Hypothalamus (tissue), 51 donors: ENCODE measurements around the gene CASP7.
"Not testable (repeated sequence)": the region's sequence is repeated elsewhere in the genome, so short reads cannot be mapped to it uniquely, and the experiment has no call there.

Experiments
- DNase-seq, 51 donors: peaks; one replicate each; lab custom pipeline; 2025; lab: John Stamatoyannopoulos, UW

Gene CASP7

DNA sequence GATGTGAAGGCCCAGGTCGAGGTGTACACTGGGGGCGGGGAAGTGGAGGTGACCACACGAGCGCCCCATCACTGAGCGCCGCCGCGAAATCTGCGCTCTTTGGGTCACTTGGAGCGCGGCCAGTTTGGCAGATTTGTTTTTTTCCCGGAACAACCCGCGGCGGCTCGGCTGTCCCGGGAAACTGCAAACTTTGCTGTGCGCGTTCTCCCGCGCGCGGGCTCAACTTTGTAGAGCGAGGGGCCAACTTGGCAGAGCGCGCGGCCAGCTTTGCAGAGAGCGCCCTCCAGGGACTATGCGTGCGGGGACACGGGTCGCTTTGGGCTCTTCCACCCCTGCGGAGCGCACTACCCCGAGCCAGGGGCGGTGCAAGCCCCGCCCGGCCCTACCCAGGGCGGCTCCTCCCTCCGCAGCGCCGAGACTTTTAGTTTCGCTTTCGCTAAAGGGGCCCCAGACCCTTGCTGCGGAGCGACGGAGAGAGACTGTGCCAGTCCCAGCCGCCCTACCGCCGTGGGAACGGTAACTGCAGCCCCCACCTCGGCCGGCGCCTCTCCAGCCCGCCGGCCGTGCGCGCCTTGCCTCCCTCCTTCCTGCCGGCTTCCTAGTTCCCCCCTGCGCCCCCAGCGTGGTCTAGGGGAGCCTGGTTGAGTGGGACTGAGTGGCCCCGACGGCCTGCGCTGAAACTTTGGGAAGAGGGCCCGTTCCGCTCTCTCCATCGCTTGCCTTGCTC lies at the start of gene CASP7:
Gene CASP7 (plus strand): TSS at position 450 of the 727 bp plus-strand sequence. CDS start 17,582 bp downstream, outside the sequence.
- DNase-seq: peak in 48 of 51 donors; percentile 12 to 81 (median 61)

- no peak for DNase-seq
Observed at GRCh38 chr10:113630929-113631533, 48.7 kb upstream of the CASP7 start.

DNA sequence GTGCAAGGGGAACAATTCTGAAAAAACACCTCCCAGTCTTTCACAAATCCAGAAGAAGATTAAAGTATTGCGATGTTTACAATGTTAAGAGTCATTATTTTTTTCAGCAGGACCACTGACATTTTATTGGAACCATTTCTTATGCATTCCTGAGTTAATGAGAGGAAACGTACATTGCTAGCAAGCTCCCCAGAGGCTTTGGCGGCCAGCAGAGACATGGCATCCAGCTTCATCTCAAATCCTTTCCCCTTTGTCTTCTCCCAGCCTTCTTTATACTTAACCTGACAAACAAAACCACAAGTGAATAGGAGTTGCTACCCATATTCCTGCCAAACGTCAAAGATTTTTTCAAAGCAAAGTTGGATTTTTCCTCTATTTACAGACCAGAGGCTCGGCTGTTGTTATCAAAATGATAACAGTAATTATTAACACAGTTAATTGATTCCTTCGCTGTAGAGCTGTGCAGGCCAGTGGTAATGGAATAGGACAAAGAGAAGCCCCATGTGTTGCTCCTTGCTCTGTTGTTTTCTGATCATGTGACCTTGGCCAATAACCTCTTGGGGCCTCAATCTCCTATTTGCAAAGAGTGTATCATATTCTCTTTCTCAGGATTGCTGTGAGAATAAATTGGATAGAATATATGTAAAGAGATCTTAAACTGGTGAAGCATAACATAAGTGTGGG lies 47.9 kb upstream of the CASP7 start:
- DNase-seq: no peak

DNA sequence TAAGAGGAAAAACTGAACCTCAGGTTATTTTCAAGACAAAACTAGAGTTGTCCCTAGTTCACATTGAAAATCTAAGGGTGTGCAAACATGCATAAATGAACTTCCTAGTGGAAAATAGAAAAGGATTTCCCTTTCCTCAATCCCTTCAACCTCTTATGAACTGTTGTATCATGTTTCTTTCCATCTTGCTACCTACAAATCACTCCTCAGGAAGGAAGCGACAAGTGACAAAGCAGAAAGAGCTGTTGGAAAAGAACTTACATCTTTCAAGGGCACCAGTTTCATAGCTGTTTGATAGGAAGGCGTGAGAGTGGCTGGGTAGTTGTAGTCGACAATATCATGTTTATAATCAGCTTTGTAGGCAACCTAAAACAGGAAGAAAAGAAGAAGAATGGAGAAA lies 39.7 kb upstream of the CASP7 start:
- DNase-seq: no peak

GRCh38 chr10:113641702-113642101 lies 38.0 kb upstream of the CASP7 start:
- DNase-seq: no peak

GRCh38 chr10:113643183-113643582 lies 36.5 kb upstream of the CASP7 start:
- no peak for DNase-seq

DNA sequence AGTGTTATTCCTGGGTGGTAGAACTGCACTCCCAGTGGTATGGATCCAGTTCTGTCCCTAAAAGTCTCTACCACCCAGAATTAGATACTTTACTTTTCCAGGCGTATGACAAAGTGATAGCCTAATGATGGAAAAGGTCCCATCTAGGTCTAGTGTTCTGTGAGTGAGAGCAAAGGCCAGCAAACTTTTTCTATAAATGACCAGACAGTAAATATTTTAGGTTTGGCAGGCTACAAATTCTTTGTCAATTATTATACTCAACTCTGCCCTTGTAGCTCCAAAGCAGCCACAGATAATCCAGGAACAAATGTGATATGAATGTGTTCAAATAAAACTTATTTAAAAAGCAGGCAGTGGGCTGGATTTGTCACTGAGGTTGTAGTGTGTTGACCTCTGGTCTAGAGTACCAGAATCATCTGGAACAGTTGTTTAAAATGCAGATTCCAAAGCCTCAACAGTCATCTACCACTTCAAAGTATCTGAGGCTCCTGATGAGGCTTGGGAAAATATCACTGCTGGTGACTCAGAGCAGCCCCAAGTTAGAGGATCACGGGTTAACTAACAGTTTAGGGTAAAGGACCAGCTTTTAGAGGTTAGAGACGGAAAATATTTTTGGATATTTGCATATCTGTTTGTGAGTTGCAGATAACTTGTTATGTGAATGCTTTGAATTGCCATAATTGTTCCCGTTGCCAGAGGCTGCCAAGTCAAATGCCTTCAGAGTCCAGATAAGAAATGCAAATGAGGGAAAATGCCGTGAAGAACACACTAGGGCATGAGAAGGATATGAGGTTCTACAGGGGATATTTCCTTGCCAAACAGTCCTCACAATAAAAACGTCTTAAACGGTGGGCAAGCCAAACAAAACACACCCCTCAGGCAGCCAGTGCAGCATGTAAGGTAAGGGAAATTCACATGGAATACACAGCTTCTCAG lies 35.3 kb upstream of the CASP7 start:
- DNase-seq: no peak

GRCh38 chr10:113646336-113647201 lies 33.1 kb upstream of the CASP7 start:
- DNase-seq: peak in 23 of 51 donors; percentile 2 to 62 (median 31)

- DNase-seq: no peak
Observed at GRCh38 chr10:113647812-113648211, 31.9 kb upstream of the CASP7 start.

- no peak for DNase-seq
Observed at GRCh38 chr10:113648478-113648877, 31.2 kb upstream of the CASP7 start.

- no peak for DNase-seq
Observed at GRCh38 chr10:113650172-113650571, 29.5 kb upstream of the CASP7 start.

DNA sequence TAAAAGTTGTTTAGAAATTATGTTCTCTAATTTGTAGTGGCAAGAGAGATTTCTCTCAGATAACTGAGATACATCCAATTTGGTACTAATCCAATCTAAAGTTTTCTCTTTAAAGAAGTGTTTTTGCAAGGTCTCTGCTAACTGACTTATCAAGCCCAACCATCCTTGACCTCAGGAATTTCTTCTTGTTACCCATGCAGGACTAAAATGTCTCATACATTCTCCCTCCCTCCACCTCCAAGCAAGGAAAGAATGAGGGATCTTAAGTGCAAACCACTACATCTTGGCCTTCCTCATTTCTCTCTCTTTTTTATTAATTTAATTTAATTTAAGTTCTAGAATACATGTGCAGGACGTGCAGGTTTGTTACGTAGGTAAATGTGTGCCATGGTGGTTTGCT lies 28.7 kb upstream of the CASP7 start:
- DNase-seq: no peak

- no peak for DNase-seq
Observed at GRCh38 chr10:113651898-113652297, 27.8 kb upstream of the CASP7 start.

- not testable (repeated sequence) for DNase-seq
Observed at GRCh38 chr10:113652456-113652855, 27.3 kb upstream of the CASP7 start.

- no peak for DNase-seq
Observed at GRCh38 chr10:113656896-113657295, 22.8 kb upstream of the CASP7 start.

DNA sequence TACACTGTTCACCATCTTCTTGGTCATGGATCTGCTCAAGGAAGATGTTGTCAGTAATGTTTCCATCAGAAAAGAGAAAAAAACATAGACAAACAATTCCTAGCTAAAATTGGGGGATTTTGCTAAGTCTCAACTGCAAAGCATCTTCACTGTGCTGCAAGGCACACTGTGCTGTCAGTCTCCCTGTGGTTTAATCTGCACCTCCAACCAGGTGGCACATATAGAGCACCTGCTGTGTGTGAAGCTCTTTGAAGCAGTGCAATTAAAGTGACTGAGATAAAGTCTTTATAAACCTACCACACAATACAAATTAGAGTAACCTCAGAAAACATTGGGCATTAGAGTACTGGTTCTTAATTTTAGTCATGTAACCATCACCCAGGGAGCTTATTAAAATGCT lies 22.2 kb upstream of the CASP7 start:
- DNase-seq: no peak

- no peak for DNase-seq
Observed at GRCh38 chr10:113661332-113661731, 18.4 kb upstream of the CASP7 start.

DNA sequence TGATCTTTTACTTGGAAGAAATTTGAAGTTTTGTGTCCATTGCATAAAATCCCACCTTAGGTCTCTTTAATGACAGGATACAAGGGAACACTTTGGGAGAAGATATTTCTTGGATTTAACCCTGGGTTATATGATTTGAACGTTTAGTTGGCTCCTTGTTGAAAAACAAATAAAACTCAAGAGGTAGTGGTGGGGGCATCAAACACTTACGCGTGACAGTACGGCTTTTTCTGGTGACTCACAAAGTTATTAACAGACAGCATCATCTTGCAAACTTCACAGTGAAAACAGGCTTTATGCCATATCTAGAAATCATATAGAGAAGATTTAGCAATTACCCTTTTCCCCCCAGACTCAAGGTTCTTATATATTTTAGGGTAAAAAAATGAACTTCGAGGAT lies 16.6 kb upstream of the CASP7 start:
- DNase-seq: no peak

DNA sequence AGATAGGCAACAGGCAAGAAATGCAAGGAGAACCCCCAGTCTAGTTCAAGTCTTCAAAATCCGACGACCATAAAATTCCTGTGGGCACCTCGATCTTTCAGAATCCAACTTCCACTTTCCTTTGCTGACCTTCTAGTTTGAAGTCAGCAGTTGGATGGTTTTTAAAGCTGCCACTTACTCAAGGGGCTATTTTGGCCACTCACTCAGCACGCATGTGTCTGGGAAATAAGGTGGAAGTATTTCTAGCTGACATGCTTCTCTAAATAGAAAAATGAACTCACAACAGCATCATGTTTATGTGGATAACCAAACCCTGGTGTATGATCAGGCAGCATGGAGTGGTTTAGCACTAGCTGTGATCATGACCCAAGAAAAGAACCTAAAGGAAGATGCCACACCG lies 15.8 kb upstream of the CASP7 start, which contains the start of gene NRAP:
Gene NRAP (minus strand): TSS at position 134 of the 400 bp plus-strand sequence. CDS start 159 bp downstream, outside the sequence.
- DNase-seq: no peak

DNA sequence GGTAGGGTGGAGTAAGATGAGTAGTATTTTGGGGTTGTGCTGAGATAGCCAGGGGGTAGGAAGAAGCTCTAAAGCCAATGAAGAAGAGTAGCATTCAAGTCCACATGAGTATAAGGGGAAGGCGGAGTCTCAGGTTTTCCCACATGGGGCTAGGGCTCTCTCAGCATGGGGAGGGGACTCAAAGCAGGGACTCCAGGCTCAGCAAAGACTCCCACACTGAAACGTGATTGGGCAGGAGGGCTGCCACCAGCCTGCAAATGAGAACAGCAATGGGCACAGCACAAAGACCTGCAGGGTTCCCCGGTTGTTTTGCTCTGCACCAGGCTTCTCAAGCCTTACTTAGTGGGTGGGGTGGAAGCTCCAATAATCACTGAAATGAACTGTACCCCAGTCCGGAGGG lies 14.4 kb upstream of the CASP7 start:
- DNase-seq: no peak
